Neural crest cell (in vitro differentiated cells): ENCODE results near the gene RNASEH1. TPM values are rescaled to one million over a fixed set of nuclear protein-coding genes. Genes with fewer than 3 reads are reported as not detected.
"Not testable (repeated sequence)": the region's sequence is repeated elsewhere in the genome, so short reads cannot be mapped to it uniquely, and the experiment has no call there.

Experiments
- DNase-seq: peaks from one replicate; pipeline ENCODE4 v3.0.0; 2021; ENCODE audit warnings: low read depth, mixed read lengths, low spot score
- H3K27ac Mint-ChIP-seq: one replicate; pipeline ENCODE4 v1.8.0; 2021; ENCODE audit warnings: mild to moderate bottlenecking, mixed read lengths; ENCODE audit not compliant: unreplicated experiment
- H3K27me3 Mint-ChIP-seq: 2 replicates; pipeline ENCODE4 v1.8.0; 2021; ENCODE audit warnings: low read depth, mild to moderate bottlenecking, mixed read lengths
- H3K36me3 Mint-ChIP-seq: 2 replicates; pipeline ENCODE4 v1.8.0; 2021; ENCODE audit warnings: low read depth, mild to moderate bottlenecking, mixed read lengths
- H3K4me1 Mint-ChIP-seq: 2 replicates; pipeline ENCODE4 v1.8.0; 2021; ENCODE audit warnings: mixed read lengths
- H3K4me3 Mint-ChIP-seq: one replicate; pipeline ENCODE4 v1.8.0; 2021; ENCODE audit warnings: mild to moderate bottlenecking, mixed read lengths
- H3K9me3 Mint-ChIP-seq: 2 replicates; pipeline ENCODE4 v1.8.0; 2021; ENCODE audit warnings: mixed read lengths
- total RNA-seq: library from RNA; stranded (reverse); gene quantifications from 2 replicates; pipeline ENCODE4 v1.2.1, GENCODE V29; 2021
- TF ChIP-seq, protein P1 (sequence below): fragments of 200-600 bp; sonication (generic); conservative IDR thresholded peaks from 2 replicates; pipeline ENCODE4 v1.5.0; 2021; ENCODE audit warnings: antibody characterized with exemption, mild to moderate bottlenecking

Gene RNASEH1
- total RNA-seq, 1 donor from 2014 or later, result 33.7 TPM

DNA sequence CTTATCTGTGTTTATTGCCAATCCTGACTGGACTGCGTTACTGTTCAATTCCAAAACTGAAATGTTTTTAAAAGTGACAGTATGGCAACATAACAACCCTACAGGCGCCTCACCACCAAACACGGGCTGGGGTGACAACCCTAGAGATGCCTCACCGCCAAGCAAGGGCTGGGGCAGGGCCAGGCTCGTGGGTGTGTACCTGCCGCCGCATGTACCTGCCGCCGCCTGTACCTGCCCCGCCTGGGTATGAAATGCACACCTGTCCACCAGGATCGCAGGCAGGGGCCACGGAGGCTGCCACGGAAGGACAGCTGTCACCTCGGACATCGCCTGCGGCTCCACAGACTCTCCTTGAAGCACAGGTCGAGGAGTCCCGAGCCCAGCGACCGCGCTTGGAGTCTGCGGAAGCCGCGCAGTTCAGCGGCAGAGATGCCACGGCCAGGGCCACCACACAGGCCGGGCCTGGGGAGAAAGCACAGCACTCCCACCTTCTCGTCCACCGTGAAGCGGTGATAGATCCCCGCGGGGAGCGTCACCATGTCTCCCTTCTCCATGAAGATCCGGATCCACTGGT, 57.7 kb downstream of the RNASEH1 start:
- DNase-seq, result no peak
- no peak overlapping the region for H3K27ac Mint-ChIP-seq
- TF ChIP-seq, protein P1, sequence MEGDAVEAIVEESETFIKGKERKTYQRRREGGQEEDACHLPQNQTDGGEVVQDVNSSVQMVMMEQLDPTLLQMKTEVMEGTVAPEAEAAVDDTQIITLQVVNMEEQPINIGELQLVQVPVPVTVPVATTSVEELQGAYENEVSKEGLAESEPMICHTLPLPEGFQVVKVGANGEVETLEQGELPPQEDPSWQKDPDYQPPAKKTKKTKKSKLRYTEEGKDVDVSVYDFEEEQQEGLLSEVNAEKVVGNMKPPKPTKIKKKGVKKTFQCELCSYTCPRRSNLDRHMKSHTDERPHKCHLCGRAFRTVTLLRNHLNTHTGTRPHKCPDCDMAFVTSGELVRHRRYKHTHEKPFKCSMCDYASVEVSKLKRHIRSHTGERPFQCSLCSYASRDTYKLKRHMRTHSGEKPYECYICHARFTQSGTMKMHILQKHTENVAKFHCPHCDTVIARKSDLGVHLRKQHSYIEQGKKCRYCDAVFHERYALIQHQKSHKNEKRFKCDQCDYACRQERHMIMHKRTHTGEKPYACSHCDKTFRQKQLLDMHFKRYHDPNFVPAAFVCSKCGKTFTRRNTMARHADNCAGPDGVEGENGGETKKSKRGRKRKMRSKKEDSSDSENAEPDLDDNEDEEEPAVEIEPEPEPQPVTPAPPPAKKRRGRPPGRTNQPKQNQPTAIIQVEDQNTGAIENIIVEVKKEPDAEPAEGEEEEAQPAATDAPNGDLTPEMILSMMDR, result no peak

DNA sequence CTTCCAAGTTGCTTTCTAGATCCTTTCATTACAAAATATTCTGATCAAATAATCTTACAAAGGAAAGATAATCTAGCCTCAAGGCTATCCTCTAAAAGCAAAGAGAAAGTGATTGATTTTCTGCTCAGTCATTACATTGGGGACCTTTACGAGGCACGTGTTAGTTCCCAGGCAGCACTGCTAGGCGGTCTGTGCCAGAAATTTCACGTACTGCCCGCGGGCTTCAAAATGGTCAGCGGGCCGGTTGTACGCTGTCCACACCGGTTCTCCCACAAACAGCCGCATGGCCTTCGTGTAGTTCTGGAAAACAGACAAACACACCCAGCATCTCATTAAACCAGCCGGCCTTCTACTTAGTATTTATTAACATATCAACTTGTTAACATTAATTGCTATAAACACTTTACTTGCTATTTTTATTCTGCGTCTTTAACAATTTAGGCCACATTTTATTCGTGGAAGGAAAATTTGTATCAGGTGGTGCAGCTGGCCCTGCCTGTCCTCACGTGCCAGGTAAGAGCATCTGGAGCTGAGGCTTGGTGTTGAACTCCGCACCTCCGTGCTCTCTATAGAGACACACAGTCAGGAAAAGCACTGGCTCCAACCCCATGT, 59.2 kb downstream of the RNASEH1 start:
- no peak for DNase-seq
- TF ChIP-seq, protein P1, result no peak
- Mint-ChIP-seq H3K27ac (no peak overlapping the region), H3K27me3 (no peaks in the 10 kb centered on the region), H3K9me3 (no peaks in the 10 kb centered on the region), H3K4me1 (peaks cover 5% of the 10 kb centered on the region), H3K4me3 (no peak overlapping the region), H3K36me3 (peaks cover 17% of the 10 kb centered on the region)

More for the DNA sequence above, 57.7 kb downstream of the RNASEH1 start:
- no peaks in the 10 kb centered on the region for H3K27me3 Mint-ChIP-seq
- no peaks in the 10 kb centered on the region for H3K4me1 Mint-ChIP-seq
- H3K9me3 Mint-ChIP-seq, result no peaks in the 10 kb centered on the region
- H3K4me3 Mint-ChIP-seq, result no peak overlapping the region
- peaks cover 28% of the 10 kb centered on the region for H3K36me3 Mint-ChIP-seq

- H3K4me3 Mint-ChIP-seq, H3K9me3 Mint-ChIP-seq, DNase-seq, H3K27ac Mint-ChIP-seq, H3K27me3 Mint-ChIP-seq, H3K36me3 Mint-ChIP-seq: not testable (repeated sequence)
- H3K4me1 Mint-ChIP-seq, result peaks cover 18% of the 10 kb centered on the region
These were observed 61.4 kb downstream of the RNASEH1 start for GRCh38 chr2:3496708-3497080.

Other genes with a start within 250 kb of the RNASEH1 start
- 33.0 and 34.9 TPM in 2 replicates for gene EIPR1, start 180.5 kb downstream of the RNASEH1 start, total RNA-seq
- 96.9 and 104 TPM in 2 replicates for gene TRAPPC12, start 178.6 kb downstream of the RNASEH1 start, total RNA-seq
- gene ADI1, start 38.8 kb downstream of the RNASEH1 start, total RNA-seq, result 32.4 and 32.8 TPM in 2 replicates
- 1,758 and 1,929 TPM in 2 replicates for gene RPS7, start 16.9 kb upstream of the RNASEH1 start, total RNA-seq
- gene COLEC11, start 36.8 kb upstream of the RNASEH1 start, total RNA-seq, result not detected in 2 replicates
- gene ALLC, start 99.9 kb upstream of the RNASEH1 start, total RNA-seq, result not detected in 2 replicates
- gene DCDC2C, start 145.2 kb upstream of the RNASEH1 start, total RNA-seq, result not detected in 2 replicates